Caki2 (cell line): Measurements from ENCODE around the gene CRELD2. TPM values are rescaled to one million over a fixed set of nuclear protein-coding genes. Genes with fewer than 3 reads are reported as not detected.
"Not testable (repeated sequence)": the region's sequence is repeated elsewhere in the genome, so short reads cannot be mapped to it uniquely, and the experiment has no call there.

Experiments used
- DNase-seq: peaks from one replicate; pipeline ENCODE4 v3.0.0-alpha.2; 2015; ENCODE audit warnings: low read depth
- in situ Hi-C: cut with HindIII; loops from 2 replicates; pipeline ENCODE4 v1.10.0; 2016; ENCODE audit warnings: low sequenced_read_pairs, low pct_unique_long_range_greater_than_20kb, mixed read lengths
- total RNA-seq: library from RNA; depleted of rRNA; stranded (reverse); fragments of >200 nt; shearing (Covaris generic); gene quantifications from 2 replicates; pipeline ENCODE4 v1.2.3, GENCODE V29; 2014; ENCODE audit warnings: low replicate concordance

CRELD2 gene
- total RNA-seq, 1 experiment from 2014 or later, result 60.4 TPM

GRCh38 chr22:49936973-49937757, 18.7 kb downstream of the CRELD2 start:
- in situ Hi-C loops, result no loop called here
- DNase-seq, result no peak

GRCh38 chr22:49937758-49938564, 19.5 kb downstream of the CRELD2 start:
- DNase-seq, result no peak
- in situ Hi-C loops, result no loop called here

DNA sequence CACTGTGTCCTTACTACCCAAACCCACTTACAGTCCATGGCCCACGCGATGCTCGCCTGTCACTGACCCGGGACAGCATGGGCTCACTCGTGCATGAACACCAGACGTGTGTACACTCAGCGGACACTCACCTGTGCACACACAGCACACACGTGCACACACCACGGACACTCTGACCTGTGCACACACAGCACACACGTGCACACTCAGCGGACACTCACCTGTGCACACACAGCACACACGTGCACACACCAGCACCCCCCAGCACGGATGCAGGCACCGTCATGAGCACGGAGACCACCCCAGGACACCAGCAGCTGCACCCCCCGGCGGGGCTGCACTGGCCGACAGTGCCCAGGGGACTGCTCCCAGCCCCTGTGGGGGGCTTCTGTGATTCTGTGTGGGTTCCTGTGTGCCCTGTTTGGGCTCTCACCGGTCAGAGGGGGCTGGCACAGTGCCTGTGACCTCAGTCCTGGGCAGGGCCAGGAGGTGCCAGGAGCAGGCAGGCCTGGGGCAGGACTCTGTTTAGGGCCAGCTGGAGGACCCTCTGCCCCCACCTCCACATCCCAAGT, 20.2 kb downstream of the CRELD2 start:
- no peak for DNase-seq
- in situ Hi-C loops, result no loop called here

GRCh38 chr22:49941507-49942316, 23.3 kb downstream of the CRELD2 start:
- in situ Hi-C loops, result no loop called here
- no peak for DNase-seq

- no peak for DNase-seq
- in situ Hi-C loops, result no loop called here
Observed at GRCh38 chr22:49942565-49943404, 24.4 kb downstream of the CRELD2 start.

- no peak for DNase-seq
- in situ Hi-C loops, result no loop called here
Observed at GRCh38 chr22:49943405-49943765, 25.0 kb downstream of the CRELD2 start.

GRCh38 chr22:49943771-49944398, 25.5 kb downstream of the CRELD2 start:
- in situ Hi-C loops, result no loop called here
- no peak for DNase-seq

- in situ Hi-C loops, result no loop called here
- peak; percentile 67 for DNase-seq
Observed at GRCh38 chr22:49944399-49944891, 26.0 kb downstream of the CRELD2 start.

DNA sequence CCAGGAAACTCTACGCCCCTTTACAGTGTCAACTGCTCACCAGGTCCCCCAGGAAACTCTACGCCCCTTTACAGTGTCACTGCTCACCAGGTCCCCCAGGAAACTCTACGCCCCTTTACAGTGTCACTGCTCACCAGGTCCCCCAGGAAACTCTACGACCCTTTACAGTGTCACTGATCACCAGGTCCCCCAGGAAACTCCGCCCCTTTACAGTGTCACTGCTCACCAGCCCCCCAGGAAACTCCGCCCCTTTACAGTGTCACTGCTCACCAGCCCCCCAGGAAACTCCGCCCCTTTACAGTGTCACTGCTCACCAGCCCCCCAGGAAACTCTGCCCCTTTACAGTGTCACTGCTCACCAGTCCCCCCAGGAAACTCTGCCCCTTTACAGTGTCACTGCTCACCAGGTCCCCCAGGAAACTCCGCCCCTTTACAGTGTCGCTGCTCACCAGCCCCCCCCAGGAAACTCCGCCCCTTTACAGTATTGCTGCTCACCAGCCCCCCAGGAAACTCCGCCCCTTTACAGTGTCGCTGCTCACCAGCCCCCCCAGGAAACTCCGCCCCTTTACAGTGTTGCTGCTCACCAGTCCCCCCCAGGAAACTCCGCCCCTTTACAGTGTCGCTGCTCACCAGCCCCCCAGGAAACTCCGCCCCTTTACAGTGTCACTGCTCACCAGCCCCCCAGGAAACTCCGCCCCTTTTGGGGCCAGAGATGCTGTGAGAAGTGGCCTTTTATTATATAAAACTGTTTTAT, 26.8 kb downstream of the CRELD2 start:
- in situ Hi-C loops, result not testable (repeated sequence)
- peak; percentile 96 for DNase-seq

- no peak for DNase-seq
- in situ Hi-C loops, result no loop called here
Observed at GRCh38 chr22:49946612-49947295, 28.3 kb downstream of the CRELD2 start.

- in situ Hi-C loops, result no loop called here
- no peak for DNase-seq
Observed at GRCh38 chr22:49947296-49947622, 28.8 kb downstream of the CRELD2 start.

DNA sequence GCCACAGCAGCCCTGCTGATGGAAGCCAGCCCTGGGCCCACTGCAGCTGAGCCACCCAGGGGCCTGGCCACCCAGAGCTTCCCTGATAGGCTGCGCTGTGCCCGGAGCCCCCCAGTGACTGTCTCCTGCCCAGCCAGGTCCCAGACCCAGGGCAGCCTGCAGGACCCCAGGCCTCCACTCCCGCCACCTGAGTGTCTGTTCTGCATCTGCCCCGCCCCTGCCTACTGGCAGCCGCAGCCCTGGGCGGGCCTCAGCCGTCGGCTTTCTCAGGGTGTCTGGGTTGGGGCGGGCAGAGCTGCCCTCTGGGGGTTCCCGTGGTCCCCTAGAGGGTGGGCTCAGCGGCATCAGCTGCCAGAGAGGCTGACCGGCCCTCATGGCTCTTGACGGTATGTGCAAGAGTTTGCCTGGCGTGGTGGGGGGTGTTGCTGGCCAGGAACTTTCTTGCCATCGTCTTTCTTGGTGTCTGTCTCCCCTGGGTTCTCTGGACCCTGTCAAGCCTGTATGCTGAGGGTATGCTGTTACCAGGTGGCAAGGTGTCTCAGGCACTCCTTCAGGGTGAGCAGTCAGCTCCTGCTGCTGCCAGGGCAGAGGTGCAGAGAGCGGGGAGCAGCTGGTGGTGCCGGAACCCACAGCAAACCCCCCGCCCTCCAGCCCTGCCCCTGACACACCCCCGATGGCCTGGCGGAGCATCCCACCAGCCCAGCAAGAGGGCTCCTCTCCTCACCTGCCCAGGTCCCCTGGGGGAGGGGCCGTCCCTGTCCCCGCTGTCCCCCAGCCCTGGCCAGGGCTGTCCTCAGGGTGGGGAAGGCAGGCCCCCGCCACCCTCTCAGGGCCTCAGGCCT, 29.9 kb downstream of the CRELD2 start:
- no peak for DNase-seq
- in situ Hi-C loops, result no loop called here

DNA sequence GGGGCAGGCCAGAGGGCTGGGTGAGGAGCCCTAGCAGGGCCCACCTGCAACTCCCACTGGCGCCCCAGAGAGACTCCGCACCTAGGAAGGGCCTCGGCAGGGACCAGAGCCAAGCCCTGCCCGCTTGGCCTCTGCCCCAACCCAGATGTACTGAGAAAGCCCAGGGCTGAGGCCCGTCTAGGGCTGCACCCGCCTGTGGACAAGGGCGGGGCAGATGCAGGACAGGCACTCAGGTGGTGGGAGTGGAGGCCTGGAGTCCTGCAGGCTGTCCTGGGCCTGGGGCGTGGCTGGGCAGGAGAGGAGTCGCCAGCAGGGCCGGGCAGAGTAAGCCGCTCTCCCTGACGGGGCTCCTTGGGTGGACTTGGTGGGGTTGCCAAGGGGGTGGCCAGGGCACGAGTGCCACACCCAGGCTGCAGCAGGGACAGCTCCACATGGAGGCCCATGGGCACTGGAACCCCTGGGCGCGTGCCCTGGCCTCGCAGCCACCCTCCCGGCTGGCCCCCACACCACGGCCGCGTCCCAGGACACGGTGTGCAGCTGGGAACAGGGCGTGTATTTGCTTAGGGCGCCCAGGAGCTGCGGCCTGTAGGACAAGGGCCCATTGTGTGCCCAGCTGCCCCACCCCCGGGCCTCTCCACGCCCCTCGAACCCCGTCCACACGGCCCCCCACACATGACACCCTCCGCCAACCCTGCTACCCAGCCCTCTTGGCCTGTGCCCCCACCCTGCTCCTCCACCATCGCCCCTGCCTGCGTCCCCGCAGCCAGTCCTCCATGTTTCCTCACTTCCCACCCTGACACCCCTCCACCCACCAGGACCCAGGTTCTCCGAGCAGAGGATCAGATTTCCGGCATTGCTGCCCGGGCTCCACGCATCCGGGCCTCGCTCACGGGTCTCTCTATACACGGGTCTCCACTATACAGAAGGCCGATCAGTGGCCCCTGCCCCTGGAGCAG, 30.8 kb downstream of the CRELD2 start:
- peak; percentile 82 for DNase-seq
- in situ Hi-C loops, result no loop called here

- no peak for DNase-seq
- in situ Hi-C loops, result no loop called here
Observed at GRCh38 chr22:49949914-49950292, 31.5 kb downstream of the CRELD2 start.
